NCI-H2196 treated with DMSO at 0.1 percent for 48 hours (cell line): Measurements from ENCODE around the gene TEX38.
"Not testable (repeated sequence)": the region's sequence is repeated elsewhere in the genome, so short reads cannot be mapped to it uniquely, and the experiment has no call there.

Experiments used
- DNase-seq: peaks from one replicate; lab custom pipeline; 2025; ENCODE audit not compliant: unreplicated experiment; lab: John Stamatoyannopoulos, UW

Gene TEX38

DNA sequence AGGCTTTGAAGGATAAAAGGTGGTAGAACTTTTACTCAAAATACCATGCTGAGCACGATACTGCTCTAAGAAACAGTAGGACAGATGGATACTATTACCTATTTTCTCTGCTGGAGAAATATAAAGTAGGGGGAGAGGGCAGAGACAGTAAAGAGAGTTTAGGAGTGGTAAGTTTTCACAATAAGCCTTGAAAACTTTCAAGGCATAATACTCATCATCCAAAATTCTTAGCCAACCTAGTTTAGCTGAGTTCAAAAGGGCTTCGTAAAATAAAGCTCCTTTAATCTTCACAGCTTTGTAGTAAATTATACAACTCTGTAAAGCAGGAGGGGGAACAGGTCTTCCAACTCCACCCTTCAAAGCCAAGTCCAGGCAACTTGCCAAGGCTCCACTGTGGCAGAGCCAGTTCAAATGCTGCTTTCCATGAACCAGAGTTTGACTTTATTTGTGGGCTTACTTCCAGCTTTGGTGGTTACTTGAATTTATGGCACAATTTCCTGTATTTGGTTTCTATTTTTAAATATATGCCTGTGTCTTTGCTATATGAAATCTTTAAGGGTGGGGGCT is 15.5 kb downstream of the TEX38 start:
- DNase-seq, result peak; percentile 30

- no peak for DNase-seq
Measured at GRCh38 chr1:46687921-46688509, 16.4 kb downstream of the TEX38 start.

GRCh38 chr1:46689356-46689755 is 17.7 kb downstream of the TEX38 start:
- DNase-seq, result peak; percentile 8

DNA sequence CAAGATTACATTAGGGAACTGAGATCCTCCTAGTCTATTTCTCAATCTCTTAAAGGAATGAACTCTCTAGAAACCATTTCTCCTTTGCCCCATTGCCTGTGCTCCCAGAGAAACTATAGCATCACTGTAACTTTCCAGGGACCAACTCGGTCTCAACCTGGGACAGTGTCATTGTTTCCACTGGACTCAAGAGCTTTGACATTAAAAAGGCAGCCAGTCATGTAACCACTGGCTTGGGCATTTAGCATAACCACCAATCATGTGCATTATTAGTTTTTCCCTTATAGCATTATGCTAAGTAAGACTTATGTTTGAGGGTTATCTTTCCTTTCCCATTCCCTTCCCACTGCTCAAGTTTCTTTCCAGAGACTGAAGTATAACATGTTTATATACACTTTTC is 18.2 kb downstream of the TEX38 start:
- no peak for DNase-seq

DNA sequence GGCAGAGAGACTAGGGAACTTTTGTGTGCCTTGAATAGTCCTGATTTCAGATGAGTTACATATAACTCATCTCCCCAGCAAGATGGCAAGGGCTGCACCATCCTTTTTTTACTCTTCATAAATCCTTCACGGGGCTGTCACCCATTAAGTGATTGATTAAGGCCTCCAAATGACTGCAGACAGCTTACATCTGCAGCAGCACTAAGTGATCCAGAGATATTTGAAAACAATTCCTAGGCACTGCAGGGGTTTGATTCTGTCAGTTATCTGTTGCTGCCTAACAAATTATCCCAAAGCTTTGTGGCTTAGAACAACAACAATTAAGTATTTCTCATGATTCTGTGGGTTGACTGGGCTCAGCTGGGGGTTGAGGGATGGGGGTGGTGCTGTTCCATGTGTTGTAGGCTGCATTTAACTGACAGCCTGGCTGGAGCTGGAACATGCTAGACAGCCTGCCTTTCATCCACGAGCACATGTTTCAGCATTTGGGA is 19.3 kb downstream of the TEX38 start:
- no peak for DNase-seq

DNA sequence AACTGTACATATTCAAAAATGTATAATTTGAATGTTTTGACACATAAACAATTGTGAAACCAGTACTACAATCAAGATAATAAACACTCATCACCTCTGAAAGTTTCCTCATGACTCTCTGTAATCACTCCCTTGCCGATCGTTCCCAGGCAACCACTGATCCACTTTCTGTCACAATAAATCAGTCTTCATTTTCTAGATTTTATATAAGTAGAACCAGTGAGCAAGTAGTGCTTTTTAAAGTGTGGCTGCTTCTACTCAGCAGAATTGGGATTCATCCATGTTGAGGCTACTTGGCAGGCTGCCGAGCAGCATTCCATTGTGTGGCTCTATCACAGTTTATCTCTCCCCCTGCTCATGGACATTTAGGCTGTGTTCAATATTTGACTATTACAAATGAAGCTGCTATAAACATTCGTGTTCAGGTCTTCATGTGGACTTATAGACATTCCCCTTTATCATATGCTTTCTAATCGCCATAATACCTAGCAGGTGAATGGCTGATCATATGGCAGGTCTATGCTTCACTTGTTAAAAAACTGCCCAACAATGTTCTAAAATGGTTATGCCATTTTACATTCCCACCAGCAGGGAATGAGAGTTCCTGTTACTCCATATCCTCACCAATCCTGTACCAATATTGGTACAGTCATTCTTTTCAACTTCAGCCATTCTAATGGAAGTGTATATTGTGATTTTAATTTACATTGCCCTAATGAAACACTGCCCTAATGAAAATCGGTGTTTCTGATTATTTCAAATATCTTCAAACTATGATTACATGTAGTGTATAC is 20.5 kb downstream of the TEX38 start:
- DNase-seq, result no peak

DNA sequence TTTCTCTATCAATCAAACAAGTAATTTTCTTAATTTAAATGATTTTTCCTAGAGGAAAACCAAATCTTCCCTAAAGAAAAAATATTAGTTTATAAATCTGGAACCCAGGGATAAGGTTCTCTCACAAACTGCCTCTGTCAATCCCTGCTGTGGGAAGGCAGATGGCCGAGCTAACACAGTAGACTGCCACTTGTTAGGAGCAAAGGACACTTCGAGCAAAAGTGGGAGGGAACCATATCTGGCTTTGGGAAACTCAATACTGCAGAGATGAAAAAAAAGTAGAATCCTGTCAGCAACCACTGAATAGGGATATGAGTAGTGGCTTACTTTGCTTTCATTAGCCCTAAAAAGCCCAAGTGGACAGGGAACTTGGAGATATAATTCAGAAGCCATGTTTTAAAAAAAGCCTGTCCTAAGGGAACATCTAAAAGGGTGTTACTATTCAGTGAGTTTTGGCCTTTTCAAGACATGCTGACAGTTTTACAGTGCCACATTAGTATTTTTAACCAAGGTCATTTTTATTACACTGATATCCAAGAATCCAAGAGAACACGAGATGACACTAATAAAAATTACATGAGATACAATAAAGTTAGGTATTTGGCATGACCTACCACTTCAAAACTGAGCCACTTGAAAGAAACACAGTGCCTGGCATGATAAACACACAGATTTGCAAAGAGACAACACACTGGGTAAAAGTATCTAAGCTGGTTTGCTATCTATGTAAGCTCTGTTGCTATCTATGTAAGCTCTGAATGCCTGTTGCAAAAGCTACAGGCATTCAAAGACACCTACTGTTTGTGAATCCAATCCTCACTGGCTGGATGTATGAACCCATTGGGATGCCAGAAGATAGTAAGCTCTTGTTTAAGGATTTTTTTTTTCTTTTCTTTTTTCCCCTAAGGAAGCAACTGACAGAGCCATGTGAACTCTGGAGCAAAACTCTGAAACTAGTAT is 21.4 kb downstream of the TEX38 start:
- DNase-seq, result no peak

DNA sequence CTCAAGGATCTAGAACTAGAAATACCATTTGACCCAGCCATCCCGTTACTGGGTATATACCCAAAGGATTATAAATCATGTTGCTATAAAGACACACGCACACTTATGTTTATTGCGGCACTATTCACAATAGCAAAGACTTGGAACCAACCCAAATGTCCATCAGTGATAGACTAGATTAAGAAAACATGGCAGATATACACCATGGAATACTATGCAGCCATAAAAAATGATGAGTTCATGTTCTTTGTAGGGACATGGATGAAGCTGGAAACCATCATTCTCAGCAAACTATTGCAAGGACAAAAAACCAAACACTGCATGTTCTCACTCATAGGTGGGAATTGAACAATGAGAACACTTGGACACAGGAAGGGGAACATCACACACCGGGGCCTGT is 23.0 kb downstream of the TEX38 start:
- not testable (repeated sequence) for DNase-seq

DNA sequence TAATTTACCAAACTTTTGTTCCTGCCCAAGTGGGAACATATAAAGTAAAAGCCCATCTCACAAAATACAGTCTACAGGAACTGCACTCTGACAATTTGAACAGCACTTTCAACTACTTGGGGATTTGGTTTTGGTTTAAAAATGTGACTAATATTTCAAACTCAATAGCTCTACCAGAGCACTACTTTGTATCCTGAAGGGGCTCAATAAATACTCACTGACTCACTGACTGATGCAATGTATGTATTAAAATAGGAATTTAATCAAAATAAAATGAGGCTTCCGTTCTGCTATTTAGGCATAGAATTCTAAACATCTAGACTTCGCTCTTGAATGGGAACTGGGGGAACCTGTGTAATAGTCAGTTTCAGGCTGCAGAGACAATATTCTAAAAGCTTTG is 25.4 kb downstream of the TEX38 start:
- DNase-seq, result no peak

DNA sequence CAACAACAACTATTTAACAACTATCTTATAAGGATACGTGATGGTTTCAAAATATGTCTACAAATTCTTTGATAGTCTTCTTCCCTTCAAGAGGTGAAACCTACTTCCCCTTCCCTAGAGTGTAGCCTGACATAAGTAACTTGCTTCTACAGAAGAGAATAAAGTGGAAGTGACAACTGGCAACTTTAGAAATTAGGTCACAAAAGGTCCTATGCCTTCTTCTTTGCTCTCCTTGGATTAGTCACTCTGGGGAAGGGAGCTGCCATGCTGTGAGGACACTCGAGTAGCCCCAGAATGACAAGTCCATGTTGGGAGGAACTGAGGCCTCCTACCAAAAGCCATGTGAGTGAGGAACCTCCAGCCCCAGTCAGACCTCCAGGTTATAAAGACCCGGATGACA is 28.0 kb downstream of the TEX38 start:
- no peak for DNase-seq

- no peak for DNase-seq
Measured at GRCh38 chr1:46703927-46704641, 32.4 kb downstream of the TEX38 start.

GRCh38 chr1:46705408-46705807 is 33.8 kb downstream of the TEX38 start:
- no peak for DNase-seq

DNA sequence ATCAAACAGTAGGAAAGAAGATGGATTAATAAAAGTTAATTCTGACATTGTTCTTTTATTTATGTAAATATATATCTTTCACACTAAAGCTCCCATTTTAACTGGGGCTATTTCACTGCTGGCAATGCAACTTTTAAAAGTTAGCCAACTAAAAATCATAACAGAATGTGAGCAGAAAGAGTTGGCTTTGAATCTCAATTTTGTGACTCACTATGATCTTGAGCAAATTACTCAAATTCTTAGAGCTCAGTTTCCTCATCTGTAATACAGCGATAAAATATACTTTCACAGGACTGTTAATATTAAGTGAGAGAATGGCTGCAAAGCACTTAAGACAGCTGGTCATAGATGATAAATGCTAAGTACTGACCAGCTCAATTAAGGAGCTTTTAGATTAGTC is 36.5 kb downstream of the TEX38 start:
- no peak for DNase-seq

- no peak for DNase-seq
Measured at GRCh38 chr1:46714976-46715375, 43.3 kb downstream of the TEX38 start.

GRCh38 chr1:46717654-46718053 is 46.0 kb downstream of the TEX38 start:
- DNase-seq, result no peak

- DNase-seq, result no peak
Measured at GRCh38 chr1:46718340-46718726, 46.7 kb downstream of the TEX38 start.

- peak; percentile 91 for DNase-seq
Measured at GRCh38 chr1:46718727-46719622, 47.3 kb downstream of the TEX38 start, which contains the start of gene EFCAB14. Gene EFCAB14 (minus strand): TSS chr1:46719114. CDS start chr1:46718087, 1,027 bp downstream.

DNA sequence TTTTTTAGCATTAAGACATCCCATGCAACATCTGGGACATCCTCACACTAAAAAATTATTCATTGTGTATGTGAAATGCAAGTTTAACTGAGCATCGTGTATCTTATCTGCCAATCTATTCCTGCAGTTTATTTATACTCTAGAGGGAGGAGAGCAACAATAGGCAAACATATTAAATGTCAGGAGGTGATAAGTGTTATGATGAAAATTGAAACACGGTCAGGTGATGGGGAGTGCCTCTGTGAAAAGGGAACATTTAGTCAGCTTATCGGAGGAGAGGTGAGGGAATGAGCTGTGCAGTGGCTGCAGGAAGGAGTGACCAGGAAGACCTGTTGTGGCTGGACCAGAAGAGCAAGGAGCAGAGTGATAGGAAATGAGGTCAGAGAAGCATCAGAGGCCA is 48.0 kb downstream of the TEX38 start:
- DNase-seq, result peak; percentile 63

- not testable (repeated sequence) for DNase-seq
Measured at GRCh38 chr1:46720319-46720718, 48.7 kb downstream of the TEX38 start.
